Anterior cingulate cortex (tissue), 58 donors: ENCODE data around the gene LDB2.

Experiments used
- DNase-seq, 58 donors: peaks; one replicate each; lab custom pipeline; 2025; lab: John Stamatoyannopoulos, UW

The LDB2 gene

GRCh38 chr4:16622826-16623225 lies 275.6 kb downstream of the LDB2 start:
- no peak for DNase-seq

GRCh38 chr4:16617435-16617834 lies 281.0 kb downstream of the LDB2 start:
- DNase-seq, result no peak

GRCh38 chr4:16617011-16617410 lies 281.4 kb downstream of the LDB2 start:
- no peak for DNase-seq

GRCh38 chr4:16609170-16609758 lies 289.2 kb downstream of the LDB2 start:
- DNase-seq, result no peak

GRCh38 chr4:16608611-16609125 lies 289.8 kb downstream of the LDB2 start:
- DNase-seq, result no peak

GRCh38 chr4:16608123-16608522 lies 290.3 kb downstream of the LDB2 start:
- no peak for DNase-seq

GRCh38 chr4:16607241-16608066 lies 291.0 kb downstream of the LDB2 start:
- DNase-seq, result no peak

GRCh38 chr4:16606691-16607090 lies 291.8 kb downstream of the LDB2 start:
- DNase-seq, result no peak

- no peak for DNase-seq
These were observed 295.3 kb downstream of the LDB2 start for GRCh38 chr4:16603178-16603577.

GRCh38 chr4:16598597-16599206 lies 299.7 kb downstream of the LDB2 start:
- no peak for DNase-seq

- DNase-seq, result no peak
These were observed 300.4 kb downstream of the LDB2 start for GRCh38 chr4:16597845-16598596.

GRCh38 chr4:16597443-16597842 lies 301.0 kb downstream of the LDB2 start:
- DNase-seq, result no peak

GRCh38 chr4:16596267-16596666 lies 302.2 kb downstream of the LDB2 start:
- DNase-seq, result no peak

GRCh38 chr4:16594128-16594527 lies 304.3 kb downstream of the LDB2 start:
- no peak for DNase-seq

- no peak for DNase-seq
These were observed 305.1 kb downstream of the LDB2 start for GRCh38 chr4:16593386-16593785.

- no peak for DNase-seq
These were observed 307.1 kb downstream of the LDB2 start for GRCh38 chr4:16591272-16591826.

- no peak for DNase-seq
These were observed 307.6 kb downstream of the LDB2 start for GRCh38 chr4:16590797-16591196.

GRCh38 chr4:16588651-16589050 lies 309.8 kb downstream of the LDB2 start:
- no peak for DNase-seq

GRCh38 chr4:16588149-16588548 lies 310.3 kb downstream of the LDB2 start:
- DNase-seq, result no peak

GRCh38 chr4:16585053-16585452 lies 313.4 kb downstream of the LDB2 start:
- no peak for DNase-seq

- DNase-seq, result no peak
These were observed 314.7 kb downstream of the LDB2 start for GRCh38 chr4:16583764-16584163.
